ENCODE results near the gene INPP5F. TPM values are rescaled to one million over a fixed set of nuclear protein-coding genes. Genes with fewer than 3 reads are reported as not detected.

Gene INPP5F
- total and polyA plus RNA-seq, 5 experiments from 2014 or later, result 1.4 to 10.9 (median 2.5) TPM

DNA sequence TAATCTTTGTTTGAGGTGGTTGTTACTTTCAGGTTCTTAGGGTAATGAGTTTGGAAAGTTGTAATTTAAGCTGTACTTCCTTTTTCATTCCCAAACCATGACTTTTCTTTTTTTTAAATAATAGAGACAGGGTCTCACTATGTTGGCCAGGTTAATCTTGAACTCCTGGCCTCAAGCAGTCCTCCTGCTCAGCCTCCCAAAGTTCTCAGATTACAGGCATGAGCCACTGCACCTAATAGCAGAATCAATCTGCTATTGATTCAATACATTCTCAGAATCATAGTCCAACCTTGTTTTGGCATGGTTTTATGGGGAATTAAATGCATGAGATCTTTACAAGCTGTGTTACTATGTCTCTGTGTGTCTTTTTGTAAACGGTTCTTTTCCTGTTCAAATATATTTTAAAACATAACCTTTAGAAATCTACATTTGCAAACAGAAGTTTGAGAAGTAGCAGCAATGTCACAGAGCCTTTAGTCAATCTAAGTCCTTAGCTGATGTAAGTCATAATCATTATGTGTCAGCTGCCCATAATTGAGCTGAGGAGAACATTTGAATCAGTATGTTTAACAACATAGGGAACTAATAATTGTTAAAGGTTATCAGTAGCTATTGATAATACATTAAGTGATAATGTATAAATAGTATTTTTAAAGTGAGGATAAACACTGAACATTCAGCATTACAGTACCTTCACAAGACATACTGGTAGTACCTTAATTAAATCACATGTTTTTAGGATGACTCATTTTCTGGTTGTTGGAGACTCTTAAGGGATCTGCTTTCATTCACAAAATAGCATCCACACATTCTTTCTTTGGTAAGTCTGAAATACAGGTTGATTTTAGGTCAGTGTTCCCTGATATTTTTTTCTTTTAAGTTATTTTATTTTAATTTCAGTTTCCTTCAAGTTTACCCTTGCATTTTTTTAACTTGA, 8.8 kb downstream of the INPP5F start:
- H3K4me3 Mint-ChIP-seq, result no peak overlapping the region
- no peak for ATAC-seq
- DNase-seq, result no peak

DNA sequence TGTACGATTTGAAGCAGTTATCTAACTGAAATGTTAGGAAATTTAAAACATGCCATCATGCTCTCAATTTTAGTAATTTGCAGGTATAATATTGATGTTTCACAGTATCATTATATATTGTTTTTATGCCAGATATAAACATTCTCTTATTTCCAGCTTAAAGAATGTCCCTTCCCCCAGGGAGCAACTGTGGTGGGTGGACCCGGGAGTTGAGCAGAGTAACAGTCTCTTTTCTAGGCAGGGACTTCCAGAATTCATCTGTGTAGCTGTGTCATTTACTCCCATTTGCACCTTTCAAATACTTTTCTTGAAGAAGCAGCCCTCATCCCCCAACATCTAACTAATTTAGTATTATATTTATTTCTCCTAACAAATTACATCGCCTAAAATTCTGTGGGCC, 9.6 kb downstream of the INPP5F start:
- Mint-ChIP-seq H3K4me1 (peaks cover 8 to 38% (median 18%) of the 10 kb centered on the region in 4 donors), H3K36me3 (no peaks in the 10 kb centered on the region), H3K4me3 (no peak overlapping the region), H3K27me3 (no peaks in the 10 kb centered on the region), H3K27ac (no peak overlapping the region), H3K9me3 (no peaks in the 10 kb centered on the region)
- ATAC-seq (no peak), DNase-seq (no peak)
- POLR2A ChIA-PET, result interaction anchor here (3.6 kb wide), 1 partner anchor 10 kb away, joined by 14 read pairs; the partner anchor contains the start of gene INPP5F

More for the DNA sequence above, 8.8 kb downstream of the INPP5F start:
- H3K9me3 Mint-ChIP-seq, result no peaks in the 10 kb centered on the region
- POLR2A ChIA-PET, result interaction anchor here (3.6 kb wide), 1 partner anchor 9 kb away, joined by 14 read pairs; the partner anchor contains the start of gene INPP5F
- H3K27ac Mint-ChIP-seq, result no peak overlapping the region
- no peaks in the 10 kb centered on the region for H3K36me3 Mint-ChIP-seq
- no peaks in the 10 kb centered on the region for H3K27me3 Mint-ChIP-seq
- H3K4me1 Mint-ChIP-seq, result peaks cover 8 to 34% (median 17%) of the 10 kb centered on the region in 4 donors

DNA sequence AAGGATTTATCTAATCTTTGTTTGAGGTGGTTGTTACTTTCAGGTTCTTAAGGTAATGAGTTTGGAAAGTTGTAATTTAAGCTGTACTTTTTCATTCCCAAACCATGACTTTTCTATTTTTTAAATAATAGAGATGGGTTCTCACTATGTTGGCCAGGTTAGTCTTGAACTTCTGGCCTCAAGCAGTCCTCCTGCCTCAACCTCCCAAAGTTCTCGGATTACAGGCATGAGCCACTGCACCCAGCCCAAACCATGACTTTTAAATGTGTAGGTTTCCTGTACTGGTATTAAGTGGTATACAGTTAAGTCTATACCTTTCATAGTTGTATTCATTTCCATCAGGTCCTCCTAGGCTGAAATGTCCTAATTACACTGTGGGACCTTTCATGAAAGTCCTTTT, 10.4 kb downstream of the INPP5F start:
- peak overlapping the region in 1 of 10 donors; percentile 14 for H3K27ac Mint-ChIP-seq
- ATAC-seq, result no peak
- no peaks in the 10 kb centered on the region for H3K27me3 Mint-ChIP-seq
- H3K36me3 Mint-ChIP-seq, result no peaks in the 10 kb centered on the region
- POLR2A ChIA-PET, result interaction anchor here (3.6 kb wide), 1 partner anchor 11 kb away, joined by 14 read pairs; the partner anchor contains the start of gene INPP5F
- H3K4me3 Mint-ChIP-seq, result no peak overlapping the region
- H3K9me3 Mint-ChIP-seq, result no peaks in the 10 kb centered on the region
- no peak for DNase-seq
- peaks cover 8 to 38% (median 18%) of the 10 kb centered on the region in 4 donors for H3K4me1 Mint-ChIP-seq

DNA sequence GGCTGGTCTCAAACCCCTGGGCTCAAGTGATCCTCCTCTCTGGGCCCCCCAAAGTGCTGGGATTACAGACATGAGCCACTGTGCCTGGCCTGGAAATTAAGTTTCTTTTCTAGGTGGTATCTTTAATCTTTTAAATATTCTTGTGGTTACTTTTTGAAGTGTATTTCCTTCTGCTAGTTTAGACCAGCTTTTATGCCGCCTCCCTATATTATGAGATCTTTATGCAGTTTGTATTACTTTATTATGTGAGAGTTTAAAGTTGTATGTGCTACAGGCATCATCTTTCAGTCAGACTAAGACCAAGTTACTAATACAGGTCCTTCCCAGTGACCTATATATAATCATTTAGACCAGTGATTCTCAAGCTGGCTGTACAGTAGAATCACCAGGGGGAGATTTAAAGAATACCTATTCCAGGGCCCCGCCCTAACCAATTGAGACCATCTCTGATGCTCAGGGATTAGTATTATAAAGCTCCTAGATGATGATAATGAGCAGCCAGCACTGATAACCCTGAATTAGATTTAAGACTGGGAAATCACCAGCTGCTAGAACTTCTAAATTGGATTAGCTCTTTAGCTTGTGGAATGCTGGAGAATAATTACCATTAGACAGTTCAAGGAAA, 11.3 kb downstream of the INPP5F start:
- POLR2A ChIA-PET, result interaction anchor here (0.7 to 3.6 kb wide), 2 partner anchors 11 to 86 kb away, joined by 3 to 14 read pairs; partner anchors contain the start of genes BAG3 and INPP5F
- H3K27me3 Mint-ChIP-seq, result no peaks in the 10 kb centered on the region
- H3K27ac Mint-ChIP-seq, result peak overlapping the region in 3 of 10 donors; percentile 30 to 77 (median 46)
- ATAC-seq, result peak in 1 of 2 donors; percentile 39
- H3K4me1 Mint-ChIP-seq, result peaks cover 8 to 38% (median 18%) of the 10 kb centered on the region in 4 donors
- no peaks in the 10 kb centered on the region for H3K36me3 Mint-ChIP-seq
- DNase-seq, result no peak
- peak overlapping the region in 2 of 10 donors; percentile 6 to 55 for H3K4me3 Mint-ChIP-seq
- no peaks in the 10 kb centered on the region for H3K9me3 Mint-ChIP-seq

DNA sequence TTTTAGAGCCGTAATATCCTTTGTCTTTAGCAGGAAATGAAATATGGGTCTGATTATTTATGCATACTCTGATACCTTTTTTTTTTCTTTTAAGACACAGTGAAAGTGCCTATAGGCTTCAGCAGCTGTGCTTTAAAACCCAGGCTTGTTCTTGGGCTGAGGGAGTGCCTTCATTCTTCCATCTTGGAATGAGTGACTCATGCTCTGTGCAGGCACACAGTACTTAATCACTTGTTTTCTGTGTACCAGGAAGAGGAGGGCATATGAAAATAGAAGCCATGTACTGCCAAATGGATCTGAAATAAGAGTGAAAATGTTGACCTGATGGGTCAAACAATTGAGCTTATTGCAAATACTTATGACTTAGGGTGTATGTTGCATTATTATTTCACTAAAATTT, 12.0 kb downstream of the INPP5F start:
- no peaks in the 10 kb centered on the region for H3K9me3 Mint-ChIP-seq
- H3K27me3 Mint-ChIP-seq, result no peaks in the 10 kb centered on the region
- H3K36me3 Mint-ChIP-seq, result no peaks in the 10 kb centered on the region
- H3K27ac Mint-ChIP-seq, result peak overlapping the region in 3 of 10 donors; percentile 30 to 46 (median 31)
- peak overlapping the region in 4 of 10 donors; percentile 6 to 26 (median 14) for H3K4me3 Mint-ChIP-seq
- POLR2A ChIA-PET, result interaction anchor here (0.7 to 3.6 kb wide), 2 partner anchors 12 to 87 kb away, joined by 3 to 14 read pairs; partner anchors contain the start of genes BAG3 and INPP5F
- DNase-seq, result no peak
- H3K4me1 Mint-ChIP-seq, result peaks cover 8 to 38% (median 18%) of the 10 kb centered on the region in 4 donors
- ATAC-seq, result peak in 1 of 2 donors; percentile 39

DNA sequence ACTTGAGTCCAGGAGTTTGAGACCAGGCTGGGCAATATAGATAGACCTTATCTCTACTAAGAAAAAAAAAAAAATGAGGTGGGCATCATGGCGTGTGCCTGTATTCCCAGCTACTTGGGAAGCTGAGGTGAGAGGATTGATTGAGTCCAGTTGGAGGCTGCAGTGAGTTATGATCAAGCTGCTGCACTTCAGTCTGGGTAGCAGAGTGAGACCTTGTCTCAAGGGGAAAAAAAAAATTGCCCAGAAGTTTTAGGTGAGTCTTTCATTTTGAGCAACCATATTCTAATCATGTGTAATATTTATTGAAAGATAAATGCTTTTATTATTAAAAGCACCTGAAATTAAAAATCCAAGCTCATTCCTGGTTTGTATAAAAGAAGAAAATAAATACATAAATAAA, 13.1 kb downstream of the INPP5F start:
- Mint-ChIP-seq H3K9me3 (no peaks in the 10 kb centered on the region), H3K27ac (peak overlapping the region in 1 of 10 donors; percentile 21), H3K27me3 (no peaks in the 10 kb centered on the region), H3K4me1 (peaks cover 10 to 39% (median 20%) of the 10 kb centered on the region in 4 donors), H3K4me3 (no peak overlapping the region), H3K36me3 (no peaks in the 10 kb centered on the region)
- DNase-seq (no peak), ATAC-seq (no peak)
- POLR2A ChIA-PET, result no interaction called here

DNA sequence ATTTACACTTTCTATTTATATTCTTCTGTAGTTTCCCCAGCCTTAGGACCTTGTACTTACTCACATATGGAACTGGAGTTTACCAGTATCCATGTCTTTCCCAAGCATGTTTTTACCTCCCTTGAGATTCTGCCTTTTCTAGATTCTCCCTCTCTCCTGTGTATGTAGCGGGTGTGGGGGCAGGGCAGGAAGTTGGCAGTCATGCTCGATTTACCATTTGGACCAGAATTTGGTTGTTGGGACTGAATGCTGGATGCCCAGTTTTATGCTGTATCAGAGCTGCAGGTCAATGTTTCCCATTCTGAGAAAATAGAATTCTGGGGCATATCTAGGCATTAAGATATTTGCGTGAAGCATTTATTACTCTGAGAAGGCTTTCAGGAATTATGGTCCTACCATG, 14.2 kb downstream of the INPP5F start:
- Mint-ChIP-seq H3K4me1 (peaks cover 10 to 31% (median 20%) of the 10 kb centered on the region in 4 donors), H3K27ac (peak overlapping the region in 2 of 10 donors; percentile 1 to 65), H3K27me3 (no peaks in the 10 kb centered on the region), H3K4me3 (no peak overlapping the region), H3K36me3 (no peaks in the 10 kb centered on the region), H3K9me3 (no peaks in the 10 kb centered on the region)
- POLR2A ChIA-PET, result no interaction called here
- DNase-seq, result no peak
- no peak for ATAC-seq

DNA sequence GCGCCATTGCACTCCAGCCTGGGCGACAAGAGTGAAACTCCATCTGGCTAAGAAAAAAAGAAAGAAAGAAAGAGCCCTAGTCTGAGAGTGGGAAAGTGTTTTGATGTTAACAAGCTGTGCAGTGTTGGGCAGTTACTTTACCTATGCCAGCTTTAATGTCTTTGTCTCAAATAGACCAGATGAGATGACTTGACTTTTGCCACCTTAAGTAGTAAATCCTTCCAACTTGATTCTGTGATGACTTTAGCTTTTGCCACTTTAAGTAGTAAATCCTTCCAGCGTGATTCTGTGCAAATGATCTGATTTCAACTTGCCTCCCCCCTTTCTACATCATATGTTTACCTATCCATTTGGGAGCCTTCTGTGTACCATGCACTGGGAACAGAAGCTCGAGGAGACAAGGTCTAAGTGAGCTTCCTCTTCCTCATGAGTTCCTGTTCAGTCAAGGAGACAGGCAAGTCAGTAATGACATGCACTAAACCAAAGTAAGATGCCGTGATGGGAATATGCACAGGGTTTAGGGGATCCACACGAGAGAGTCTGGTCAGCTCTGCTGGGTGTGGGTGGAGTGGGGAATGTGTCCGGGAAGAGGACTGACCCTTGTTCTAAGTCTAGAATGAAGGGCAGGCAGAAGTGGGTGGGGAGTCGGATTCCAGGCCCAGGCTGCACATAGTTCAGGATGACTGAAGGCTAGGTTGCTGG, 17.2 kb downstream of the INPP5F start:
- Mint-ChIP-seq H3K4me3 (no peak overlapping the region), H3K27ac (peak overlapping the region in 3 of 10 donors; percentile 25 to 41 (median 37)), H3K27me3 (no peaks in the 10 kb centered on the region), H3K4me1 (peaks cover 2 to 15% (median 8%) of the 10 kb centered on the region in 4 donors), H3K9me3 (no peaks in the 10 kb centered on the region), H3K36me3 (peaks cover 0 to 3% (median 0%) of the 10 kb centered on the region in 3 donors)
- POLR2A ChIA-PET, result no interaction called here
- no peak for ATAC-seq
- no peak for DNase-seq

DNA sequence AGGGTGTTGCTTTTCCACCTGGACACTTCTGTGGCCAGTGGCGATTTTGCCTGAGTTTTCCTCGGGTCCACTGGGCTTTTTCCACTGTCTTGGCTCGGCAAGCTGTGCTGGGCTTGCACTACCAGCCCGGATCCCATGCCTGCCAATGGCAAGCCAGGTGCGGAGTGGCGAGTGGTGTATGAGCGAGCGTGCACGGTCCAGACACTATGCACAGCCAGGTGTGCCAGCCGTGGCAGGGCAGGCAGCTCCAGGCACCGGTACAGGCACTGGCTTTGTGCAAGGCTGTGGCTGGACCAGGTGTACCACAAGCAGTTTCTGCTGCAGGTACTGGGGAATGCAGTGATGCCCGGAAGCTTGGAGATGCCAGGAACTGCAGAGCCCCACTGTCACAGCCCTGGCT, 22.1 kb downstream of the INPP5F start:
- POLR2A ChIA-PET, result no interaction called here
- Mint-ChIP-seq H3K4me1 (peaks cover 2 to 10% (median 5%) of the 10 kb centered on the region in 4 donors), H3K36me3 (peaks cover 0 to 7% (median 1%) of the 10 kb centered on the region in 3 donors), H3K9me3 (no peaks in the 10 kb centered on the region), H3K27me3 (no peaks in the 10 kb centered on the region), H3K27ac (no peak overlapping the region), H3K4me3 (no peak overlapping the region)
- no peak for DNase-seq
- ATAC-seq, result no peak

DNA sequence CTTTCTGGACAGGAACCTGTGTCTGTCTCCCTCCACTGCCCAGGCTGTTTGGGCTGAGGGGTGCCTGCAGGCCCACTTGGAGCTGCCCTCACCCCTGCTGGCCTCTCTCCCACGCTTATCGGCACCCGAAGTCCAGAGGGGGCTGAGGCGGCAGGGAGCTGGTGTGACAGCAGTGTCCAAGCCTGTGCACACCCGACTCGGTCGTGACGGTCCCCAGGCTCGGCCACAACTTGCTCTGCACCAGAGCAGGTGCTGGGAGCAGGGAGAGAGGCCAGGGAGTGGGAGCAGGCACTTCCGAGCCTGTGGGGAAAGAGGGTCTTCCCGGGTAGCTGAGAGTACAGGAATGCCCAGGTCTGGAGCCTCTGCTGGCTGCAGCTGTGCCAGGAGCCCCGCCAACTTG, 23.0 kb downstream of the INPP5F start:
- POLR2A ChIA-PET, result no interaction called here

DNA sequence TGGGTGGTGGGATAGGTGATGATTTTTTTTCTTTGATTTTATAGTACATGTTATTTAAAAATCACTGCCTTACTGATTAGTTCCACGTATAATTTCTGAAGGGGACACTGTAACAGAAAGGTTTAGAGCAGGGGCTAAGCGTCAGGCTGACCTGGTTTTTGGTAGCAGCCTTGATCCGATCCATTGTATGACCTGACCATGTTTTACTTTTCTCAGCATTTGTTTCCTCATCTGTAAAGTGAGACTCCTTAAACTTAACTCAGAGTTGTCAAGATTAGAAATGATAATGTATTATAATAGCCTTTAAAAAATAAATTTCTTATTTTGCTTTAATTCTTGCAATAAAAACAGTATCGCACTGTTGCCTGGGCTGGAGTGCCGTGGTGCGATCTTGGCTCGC, 23.6 kb downstream of the INPP5F start:
- POLR2A ChIA-PET, result interaction anchor here (0.6 kb wide), 1 partner anchor 180 kb away, joined by 3 read pairs; no protein-coding TSS in a partner anchor
- DNase-seq, result no peak
- H3K4me1 Mint-ChIP-seq, result peaks cover 0 to 7% (median 4%) of the 10 kb centered on the region in 4 donors
- peaks cover 0 to 15% (median 1%) of the 10 kb centered on the region in 3 donors for H3K36me3 Mint-ChIP-seq
- H3K4me3 Mint-ChIP-seq, result no peak overlapping the region
- H3K27me3 Mint-ChIP-seq, result no peaks in the 10 kb centered on the region
- H3K27ac Mint-ChIP-seq, result no peak overlapping the region
- H3K9me3 Mint-ChIP-seq, result no peaks in the 10 kb centered on the region
- ATAC-seq, result no peak

More for the DNA sequence above, 23.0 kb downstream of the INPP5F start:
- H3K27ac Mint-ChIP-seq, result no peak overlapping the region
- H3K27me3 Mint-ChIP-seq, result no peaks in the 10 kb centered on the region
- H3K9me3 Mint-ChIP-seq, result no peaks in the 10 kb centered on the region
- H3K4me1 Mint-ChIP-seq, result peaks cover 0 to 7% (median 4%) of the 10 kb centered on the region in 4 donors
- no peak for ATAC-seq
- DNase-seq, result no peak
- H3K36me3 Mint-ChIP-seq, result peaks cover 0 to 11% (median 1%) of the 10 kb centered on the region in 3 donors
- no peak overlapping the region for H3K4me3 Mint-ChIP-seq

Measured in naive thymus-derived CD8-positive, alpha-beta T cell (primary cell).